ENCODE results near the gene MRC2.

Gene MRC2

GRCh38 chr17:62739645-62740388 lies 112.3 kb downstream of the MRC2 start:
- H3K27ac ChIP-seq = no peak overlapping the region
- no peak for DNase-seq (ENCODE audit: low read depth, low spot score)

- no peak overlapping the region for H3K27ac ChIP-seq
- no peak for DNase-seq (ENCODE audit: low read depth, low spot score)
Observed at GRCh38 chr17:62741290-62741689, 113.8 kb downstream of the MRC2 start.

Measured in epithelial cell of prostate (primary cell).